Measurements from ENCODE around the gene IQCK.

Gene IQCK

DNA sequence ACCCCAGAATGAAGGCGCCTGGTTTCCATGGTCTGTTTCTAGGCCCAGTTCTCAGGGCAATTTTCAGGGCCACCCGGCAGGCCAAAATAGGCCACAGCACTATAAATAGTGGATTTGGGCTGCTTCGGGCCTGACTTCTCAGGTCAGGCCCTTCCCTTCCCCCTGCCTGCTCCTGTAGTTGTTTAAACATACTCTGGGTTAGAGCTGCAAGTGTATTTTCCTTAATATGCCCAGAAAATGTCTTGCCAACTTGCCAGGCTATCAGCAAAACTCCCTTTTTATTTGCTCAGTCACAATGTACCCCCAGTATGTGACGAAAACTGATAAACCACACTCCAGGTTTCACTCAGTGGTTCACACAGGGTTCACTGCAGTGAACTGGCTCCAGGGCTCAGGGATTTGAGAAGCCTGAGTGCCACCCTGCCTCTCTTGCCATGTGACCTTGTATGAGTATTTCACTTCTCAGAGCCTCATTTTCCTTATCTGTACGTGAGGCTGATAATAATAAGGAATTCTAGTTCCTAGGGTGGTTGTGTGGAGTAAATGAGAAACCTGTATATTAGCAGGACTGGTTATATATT, 90.1 kb downstream of the IQCK start:
- no peak for DNase-seq

DNA sequence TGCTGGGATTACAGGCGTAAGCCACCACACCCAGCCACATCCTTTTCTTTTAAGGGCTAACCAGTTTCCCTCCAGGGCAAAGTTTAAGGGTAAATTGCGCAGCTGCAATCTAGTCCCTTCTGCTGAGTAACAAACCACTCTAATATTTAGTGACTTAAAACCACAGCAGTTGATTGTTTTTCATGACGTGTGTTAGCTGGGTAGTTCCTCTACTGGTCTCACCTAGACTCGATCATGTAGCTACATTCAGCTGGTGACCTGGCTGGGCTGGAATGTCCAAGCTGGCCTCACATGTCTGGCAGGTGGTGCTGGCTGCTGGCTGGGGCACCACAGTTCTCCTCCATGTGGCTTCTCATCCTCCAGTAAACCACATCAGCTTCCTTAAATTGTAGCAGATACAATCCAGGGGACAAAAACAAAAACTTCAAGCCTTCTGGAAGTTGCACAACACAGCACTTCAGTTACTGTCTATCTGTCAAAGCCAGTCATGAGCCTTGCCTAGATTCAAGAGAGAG, 91.1 kb downstream of the IQCK start:
- DNase-seq: no peak

DNA sequence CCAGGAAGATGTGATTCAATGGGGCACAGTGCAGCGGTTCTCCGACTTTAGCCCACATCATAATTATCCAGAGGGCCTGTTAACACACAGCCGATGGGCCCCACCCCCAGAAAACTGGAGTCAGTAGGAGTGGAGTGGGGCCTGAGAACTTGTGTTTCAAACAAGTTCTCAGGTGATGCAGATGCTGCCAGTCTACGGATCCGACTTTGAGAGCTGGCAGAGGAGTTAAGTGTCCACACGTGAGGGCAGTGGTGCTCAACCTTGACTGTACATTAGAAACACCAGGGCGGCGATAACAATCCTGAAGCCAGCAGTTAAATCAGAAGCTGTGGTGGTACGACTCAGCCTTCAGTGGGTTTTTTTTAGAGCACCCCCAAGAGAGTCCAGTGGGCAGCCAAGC, 91.6 kb downstream of the IQCK start:
- DNase-seq: no peak

DNA sequence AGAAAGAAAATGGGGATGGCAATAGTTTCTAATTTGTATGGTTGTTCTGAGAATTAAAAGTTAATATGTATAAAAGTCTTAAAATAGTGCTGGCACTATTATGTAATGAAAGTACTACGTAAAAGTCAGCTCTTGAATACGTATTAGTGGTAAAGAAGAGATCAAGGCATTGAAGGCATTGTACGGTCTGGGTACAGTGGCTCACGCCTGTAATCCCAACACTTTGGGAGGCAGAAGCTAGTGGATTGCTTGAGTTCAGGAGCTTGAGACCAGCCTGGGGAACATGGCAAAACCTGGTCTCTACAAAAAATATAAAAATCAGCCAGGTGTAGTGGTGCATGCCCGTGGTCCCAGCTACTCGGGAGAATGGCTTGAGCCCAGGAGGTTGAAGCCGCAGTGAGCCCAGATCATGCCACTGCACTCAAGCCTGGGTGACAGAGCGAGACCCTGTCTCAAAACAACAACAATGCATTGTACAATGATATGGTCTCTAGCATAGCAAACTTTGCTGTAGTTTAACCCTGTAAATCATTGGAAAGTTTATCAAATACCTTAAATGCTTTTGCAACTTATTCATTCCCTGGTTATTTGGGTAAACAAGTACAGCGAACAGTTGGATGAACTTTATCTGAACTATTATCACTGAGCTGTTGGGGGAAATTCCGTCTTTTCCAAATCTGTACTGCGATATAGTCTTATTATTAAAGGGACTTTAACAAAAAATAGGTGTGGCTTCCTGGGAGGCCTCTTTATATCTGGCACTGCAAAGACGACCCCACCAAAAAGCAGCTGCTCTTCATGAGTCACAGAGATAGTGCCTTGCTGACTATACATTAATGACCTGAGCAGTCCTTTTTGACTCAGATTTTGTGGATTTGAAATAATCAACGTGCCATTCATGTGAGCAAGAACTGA, 93.0 kb downstream of the IQCK start:
- DNase-seq: no peak

DNA sequence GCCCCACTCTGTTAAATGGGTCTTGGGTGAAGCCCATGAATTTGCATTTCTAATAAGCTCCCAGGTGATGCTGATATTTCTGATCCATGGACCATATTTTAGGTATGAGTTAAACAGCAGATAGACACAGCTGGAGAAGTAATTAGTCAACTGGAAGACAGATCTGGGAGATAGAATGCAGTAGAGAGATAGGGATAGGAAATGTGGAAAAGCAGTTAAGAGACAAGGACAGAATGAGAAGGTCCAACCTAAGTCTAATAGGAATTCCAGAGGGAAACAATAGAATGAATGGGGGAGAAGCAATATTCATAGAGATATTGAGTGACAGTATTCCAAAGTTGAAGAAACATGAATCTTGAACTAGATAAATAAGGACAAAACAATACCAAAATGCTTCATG, 94.9 kb downstream of the IQCK start:
- no peak for DNase-seq

DNA sequence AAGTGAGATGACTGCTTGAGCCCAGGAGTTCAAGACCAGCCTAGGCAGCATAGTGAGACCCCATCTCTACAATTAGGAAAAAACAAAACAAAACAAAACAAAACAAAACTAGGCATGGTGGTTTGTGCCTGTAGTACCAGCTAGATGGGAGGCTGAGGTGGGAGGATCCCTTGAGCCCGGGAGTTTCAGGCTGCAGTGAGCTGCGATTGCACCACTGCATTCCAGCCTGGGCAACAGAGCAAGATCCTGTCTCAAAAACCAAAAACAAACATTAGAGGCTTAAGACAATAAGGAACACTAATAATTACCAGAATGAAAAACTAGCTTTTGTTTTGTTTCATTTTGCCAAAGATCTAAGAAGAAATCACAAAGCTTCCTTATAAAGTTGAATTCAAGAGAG, 97.3 kb downstream of the IQCK start:
- no peak for DNase-seq

DNA sequence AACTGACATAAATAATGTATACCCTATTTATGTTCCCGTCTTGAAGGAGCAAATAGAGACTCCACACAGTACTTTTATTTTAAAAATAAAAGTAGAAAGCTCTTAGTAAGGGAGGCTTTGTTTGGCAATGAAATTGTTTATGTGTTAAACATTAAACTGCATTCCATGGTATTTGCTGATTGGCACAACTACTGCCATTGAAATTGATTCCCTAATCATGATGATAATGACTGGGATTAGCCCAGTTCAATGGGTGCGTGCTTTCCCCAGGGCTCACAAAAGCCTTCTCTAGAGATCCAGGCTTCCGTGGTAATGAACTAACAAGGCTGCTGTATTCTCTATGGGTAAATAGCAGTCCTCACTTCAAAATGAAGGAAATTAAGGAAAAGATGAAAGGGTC, 99.1 kb downstream of the IQCK start:
- DNase-seq: no peak

DNA sequence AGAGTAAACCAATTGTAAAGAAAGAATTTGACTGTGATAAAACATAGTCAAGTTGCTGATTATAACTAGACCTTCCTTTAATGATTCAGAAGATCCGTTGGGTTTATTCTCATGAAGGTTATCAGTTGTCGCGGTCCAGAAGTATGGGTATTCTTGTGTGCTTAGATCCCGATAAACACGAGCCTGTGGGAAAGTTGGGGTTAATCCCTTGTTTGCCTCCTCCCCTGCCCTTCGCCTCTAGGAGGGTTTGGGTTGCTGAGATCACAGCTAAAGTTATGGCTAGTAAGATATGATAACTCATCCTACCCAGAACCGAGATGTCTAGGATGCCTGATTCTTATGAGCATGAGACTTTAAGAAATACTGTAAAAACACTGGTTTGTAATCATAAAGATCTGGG, 99.8 kb downstream of the IQCK start:
- DNase-seq: no peak

DNA sequence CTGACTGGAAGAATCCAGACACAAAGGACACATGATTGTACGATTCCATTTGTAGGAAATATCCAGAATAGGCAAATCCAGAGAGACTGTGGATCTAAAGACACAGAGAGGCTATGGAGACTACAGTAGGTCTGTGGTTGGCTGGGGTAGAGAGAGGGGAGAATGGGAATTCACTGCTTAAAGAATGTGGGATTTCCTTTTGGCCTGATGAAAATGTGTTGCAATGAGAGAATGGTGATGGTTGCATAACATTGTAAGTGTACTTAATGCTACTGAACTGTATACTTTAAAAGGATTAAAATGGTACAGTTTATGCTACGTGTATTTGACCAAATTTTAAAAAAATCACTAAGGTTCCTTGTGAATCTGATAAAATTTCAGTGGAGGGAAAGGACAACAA, 104.5 kb downstream of the IQCK start:
- DNase-seq: no peak

DNA sequence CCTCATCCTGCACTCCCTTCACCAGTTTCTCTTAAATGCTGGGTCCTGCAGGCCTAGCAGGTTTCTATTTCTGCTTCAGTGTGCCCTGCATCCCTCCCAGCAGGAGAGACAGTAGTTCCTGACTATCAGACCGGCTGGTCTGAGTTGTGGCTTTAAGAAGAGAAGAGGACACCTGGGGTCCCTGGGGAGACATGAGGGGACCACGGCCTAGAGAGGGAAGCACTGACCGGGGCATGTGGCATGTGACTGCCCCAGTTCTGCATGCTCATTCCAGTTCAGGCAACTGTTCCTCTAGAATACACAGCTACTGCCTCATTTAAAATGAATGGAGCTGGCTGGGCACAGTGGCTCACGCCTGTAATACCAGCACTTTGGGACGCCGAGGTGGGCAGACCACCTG, 105.3 kb downstream of the IQCK start:
- DNase-seq: no peak

DNA sequence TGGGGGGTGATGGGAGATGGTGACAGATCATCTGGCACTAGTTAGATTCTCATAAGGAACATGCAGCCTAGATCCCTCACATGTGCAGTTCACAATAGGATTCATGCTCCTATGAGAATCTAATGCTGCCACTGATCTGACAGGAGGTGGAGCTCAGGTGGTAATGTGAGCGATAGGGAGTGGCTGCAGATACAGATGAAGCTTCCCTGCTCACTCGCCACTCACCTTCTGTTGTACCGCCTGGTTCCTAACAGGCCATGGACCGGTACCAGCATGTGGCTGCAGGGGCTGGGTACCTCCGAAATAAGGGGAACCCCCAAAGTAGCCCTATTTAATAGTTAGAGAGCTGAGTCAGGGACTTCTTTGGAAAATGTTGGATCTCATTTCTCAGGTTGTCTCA, 106.1 kb downstream of the IQCK start:
- no peak for DNase-seq

DNA sequence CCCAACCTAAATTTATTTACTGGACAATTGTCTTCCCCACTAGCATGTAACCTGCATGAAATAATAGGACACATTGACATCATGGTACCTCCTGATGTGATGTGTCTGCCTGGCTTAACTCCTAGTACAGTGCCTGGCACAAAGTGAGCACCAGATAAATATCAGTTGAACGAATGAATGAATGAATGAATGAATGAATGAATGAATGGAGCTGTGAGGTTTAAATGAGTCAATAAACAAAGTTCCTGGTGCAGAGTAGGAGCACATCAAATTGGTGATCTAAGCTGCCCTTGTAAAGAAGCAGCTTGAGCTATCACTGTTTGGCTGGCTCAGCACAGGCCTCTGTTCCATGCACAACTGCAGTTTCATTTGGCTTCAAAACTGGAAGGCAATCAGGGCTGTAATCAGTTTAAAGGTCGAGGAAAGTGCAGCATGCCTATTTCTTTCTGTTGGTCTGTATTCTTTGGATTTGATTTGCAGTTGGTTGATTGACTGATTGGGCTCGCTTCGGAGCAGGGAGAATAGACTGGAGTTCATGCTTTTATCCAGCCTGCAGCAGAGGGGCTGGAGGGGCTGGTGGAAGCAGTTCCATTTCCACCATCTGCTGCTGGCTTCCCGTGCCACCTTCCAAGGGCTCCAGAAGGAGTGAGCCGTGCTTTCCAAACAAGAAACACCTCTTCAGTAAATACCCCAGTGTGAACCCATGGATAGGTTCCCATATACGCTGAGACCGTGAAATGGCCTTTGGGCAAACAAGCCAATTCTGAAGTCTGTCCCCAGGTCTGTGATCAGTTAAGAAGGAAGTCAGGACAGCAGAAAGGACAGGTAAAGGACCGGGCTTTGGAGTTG, 112.0 kb downstream of the IQCK start:
- DNase-seq: no peak

DNA sequence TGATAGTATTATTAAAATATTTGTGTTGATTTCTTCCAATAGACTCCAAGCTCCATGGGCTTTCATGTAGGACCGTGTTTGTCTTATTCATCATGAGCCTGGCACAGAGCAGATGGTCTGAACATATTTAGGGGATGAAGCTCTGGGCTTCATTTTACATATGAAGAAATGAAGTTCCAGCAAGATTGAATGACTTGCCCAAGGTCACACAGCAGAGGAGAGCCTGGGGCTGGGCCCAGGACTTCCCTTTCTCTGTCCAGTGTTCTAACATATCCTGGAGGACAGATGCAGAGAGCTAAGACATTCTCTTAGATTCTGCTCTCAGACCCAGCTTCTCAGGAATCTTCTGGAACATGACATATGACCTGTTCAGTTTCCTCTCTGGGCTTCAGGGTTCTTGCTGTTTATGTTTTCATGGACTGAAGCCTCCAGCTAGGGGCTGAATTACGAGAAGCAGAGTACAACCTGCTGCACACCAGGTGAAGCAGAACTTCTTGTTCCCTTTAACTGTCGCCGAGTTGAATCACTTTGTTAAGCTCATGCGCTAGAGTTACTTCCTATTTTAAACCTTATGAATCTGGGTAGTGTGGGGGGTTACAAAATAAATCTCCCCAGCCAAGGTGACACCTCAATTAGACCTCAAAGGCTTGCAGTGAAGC, 113.0 kb downstream of the IQCK start:
- DNase-seq: no peak

DNA sequence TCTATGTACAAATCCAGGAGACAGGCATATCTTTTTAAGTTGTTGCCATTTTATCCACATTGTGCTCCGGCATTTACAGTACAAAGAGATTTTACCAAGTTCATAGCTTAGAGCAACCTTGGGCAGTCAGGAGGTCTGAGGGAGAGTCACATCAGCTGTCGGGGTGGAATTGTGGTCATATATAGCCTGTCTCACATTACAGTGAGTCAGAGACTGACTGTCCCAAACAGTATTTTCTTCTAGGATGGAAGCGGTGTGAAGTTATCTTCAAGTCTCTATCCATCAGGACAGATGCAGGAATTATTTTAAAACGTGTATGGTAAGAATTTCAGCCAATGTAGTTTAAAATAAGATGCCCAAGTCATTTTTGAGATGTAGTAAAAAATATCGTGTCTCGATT, 113.6 kb downstream of the IQCK start:
- DNase-seq: no peak

DNA sequence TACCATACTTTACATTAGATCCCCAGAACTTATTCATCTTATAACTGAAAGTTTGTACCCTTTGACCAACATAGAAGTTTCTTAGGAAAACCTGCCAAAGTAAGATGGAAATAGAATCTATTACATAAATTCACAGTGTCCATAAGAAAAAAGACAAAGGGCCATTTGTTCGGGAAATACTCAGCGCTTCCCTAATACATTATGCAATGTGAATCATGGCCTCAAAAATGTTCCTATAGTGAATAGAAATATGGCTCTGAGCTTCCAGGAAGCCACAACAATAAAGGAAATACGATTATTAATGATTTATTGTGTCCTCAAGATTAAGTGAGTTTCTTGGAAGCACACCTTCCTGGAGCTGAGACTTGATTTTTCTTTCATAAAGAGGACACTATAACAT, 115.1 kb downstream of the IQCK start:
- DNase-seq: no peak

DNA sequence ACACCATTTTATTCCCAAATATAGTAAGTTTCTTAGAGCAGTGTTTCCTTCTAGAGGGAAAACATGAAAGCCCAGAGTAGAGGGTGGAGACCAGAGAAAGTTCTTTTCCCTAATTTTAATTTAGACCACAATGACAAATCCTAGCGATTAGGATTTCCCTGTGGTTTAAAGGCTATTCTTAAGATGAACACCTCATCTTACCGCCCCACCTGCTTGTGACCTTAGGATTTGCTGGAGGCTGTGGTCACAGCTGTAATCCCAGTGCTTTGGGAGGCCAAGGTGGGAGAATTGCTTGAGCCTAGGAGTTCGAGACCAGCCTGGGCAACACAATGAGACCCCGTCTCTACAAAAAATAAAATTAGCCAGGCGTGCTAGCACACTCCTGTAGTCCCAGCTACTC, 115.5 kb downstream of the IQCK start:
- DNase-seq: no peak

DNA sequence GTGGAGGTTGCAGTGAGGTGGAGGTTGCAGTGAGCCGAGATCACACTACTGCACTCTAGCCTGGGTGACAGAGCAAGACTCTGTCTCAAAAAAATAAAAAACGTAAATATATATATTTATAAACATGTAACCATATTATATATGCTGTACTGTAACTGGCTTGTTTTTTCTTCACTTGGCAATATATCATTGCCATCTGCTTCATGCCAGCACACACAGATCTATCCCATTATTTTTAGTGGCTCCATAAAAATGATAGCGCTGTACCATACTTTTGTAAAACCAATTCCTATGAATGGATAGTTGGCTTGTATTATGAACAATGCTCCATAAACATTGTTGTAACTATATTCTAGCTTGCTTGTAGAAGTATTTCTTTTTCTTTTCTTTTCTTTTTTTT, 117.1 kb downstream of the IQCK start:
- DNase-seq: no peak

DNA sequence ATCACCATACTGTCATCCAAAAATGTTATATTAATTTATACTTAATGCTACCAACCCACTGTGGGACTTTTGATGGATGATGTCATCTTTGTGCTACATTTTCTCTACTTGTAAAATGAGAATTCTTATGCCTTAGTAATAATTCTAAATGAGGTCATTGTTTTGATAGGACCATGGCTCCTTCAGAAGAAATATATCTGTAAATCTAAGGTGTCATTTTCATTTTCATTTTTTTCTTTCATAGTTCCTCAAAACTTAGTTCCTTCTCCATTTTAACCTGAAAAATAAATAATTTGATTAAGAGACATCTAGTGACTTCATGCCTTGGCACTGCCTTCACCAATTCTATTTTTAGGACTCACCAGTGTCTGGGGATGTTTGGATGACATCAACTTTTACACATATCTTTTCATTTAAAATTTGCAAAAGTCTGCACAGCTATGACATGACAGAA, 117.9 kb downstream of the IQCK start:
- no peak for DNase-seq

DNA sequence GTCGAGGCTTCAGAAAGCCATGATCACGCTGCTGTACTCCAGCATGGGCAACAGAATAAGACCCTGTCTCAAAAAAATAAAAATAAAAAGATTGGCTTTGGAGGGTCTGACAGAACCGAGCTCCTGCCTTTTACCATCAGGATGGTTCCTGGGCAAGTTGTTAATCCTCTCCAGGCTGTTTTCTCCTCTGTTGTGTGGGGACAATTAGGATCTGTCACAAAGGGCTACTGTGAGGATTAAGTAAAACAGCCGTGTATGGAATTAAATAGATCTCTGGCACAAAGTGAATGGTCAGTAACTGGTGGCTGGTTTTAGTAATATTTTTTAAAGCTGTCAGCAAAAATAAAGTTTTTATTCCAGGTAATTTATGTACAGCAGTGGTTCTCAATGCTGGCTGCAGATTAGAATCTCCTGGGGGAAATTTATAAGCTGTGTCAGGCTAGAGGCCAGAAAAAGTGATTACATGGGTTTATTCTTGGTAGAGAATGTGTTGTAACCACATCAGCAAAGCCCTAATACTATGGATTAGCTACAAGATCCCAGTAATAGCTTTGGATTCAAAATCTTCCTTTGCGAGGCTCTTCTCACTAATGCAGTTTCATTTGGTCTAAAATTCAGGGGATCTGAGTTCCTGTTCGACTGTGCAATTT, 119.4 kb downstream of the IQCK start:
- DNase-seq: no peak

DNA sequence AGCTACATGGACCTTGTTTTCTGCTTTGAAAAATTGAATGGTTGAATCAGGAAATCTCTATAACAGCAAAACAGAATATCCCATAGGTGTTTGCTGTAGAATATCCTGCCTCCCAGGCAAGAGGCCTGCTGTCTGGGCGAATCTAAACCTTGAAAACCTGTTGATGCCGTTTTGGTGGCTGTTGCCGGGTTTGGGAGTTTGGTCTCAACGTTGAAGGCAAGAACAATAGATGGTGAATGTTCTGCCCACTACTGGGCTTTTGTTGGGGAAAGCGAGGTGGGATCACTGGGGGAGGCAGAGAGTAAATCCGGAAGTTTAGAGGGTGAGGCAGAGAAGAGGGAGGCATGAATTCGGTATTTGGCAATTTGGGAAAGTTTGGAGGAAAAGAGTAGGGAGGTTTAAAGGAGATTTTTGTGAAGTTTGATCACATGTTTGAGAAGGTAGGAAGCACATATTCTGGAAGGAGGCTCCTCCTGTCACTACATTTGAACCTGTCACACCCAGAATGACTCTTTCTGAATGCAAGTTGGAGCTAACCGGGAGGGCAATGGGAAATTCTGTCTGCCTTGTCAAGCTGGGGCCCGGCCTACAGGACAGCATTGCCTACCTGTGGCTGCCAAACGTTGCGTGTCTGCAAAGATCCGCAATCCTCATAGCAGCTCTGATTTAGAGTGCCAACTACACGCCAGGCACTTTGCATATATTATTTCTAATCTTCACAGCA, 120.1 kb downstream of the IQCK start:
- DNase-seq: no peak

DNA sequence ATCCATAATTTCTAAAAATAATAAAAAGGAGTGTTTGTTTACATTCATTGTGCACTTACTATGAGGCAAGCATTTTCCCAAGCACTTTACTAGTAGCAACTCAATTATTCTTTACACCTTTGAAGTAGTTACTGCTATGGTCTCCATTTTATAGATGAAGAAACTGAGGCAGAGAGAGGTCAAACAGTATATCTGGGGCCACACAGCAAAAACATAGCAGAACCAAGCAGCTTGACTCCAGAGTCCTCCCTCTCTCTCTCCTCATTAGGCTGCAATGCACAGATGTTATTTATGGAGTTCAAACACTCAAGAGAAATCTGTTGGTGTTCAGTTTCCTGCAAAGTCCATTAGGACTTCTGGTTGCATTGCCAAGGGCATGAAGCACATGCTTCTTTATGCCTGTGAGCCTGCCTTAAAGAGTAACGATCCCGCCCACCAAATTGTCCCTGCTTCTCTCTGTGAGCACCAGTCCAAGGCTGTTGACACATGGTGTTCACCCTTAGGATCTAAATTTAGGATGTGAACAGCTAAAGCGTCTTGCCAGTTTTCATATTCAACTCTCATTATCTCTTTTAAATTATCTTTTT, 122.5 kb downstream of the IQCK start:
- DNase-seq: no peak

Measured in stimulated activated CD4-positive, alpha-beta T cell treated with anti-CD3 and anti-CD28 coated beads, Interleukin-2, amount 100 ng/mL, for 48 hours (primary cell).